Measurements from ENCODE around the gene SMIM32. TPM values are rescaled to one million over a fixed set of nuclear protein-coding genes. Genes with fewer than 3 reads are reported as not detected.

The SMIM32 gene
- total and polyA plus RNA-seq, 2 donors (not counting 3 experiments of a cell fraction or from before 2014, with no cell fraction given): not detected

GRCh38 chr5:136209346-136209910, 16.5 kb upstream of the SMIM32 start:
- intact Hi-C loops (cut with micrococcal nuclease) (no loop called here), dilution Hi-C loops (cut with MboI; ENCODE audit: extremely low pct_ligation_motif_present, low sequenced_read_pairs) (no loop called here)
- H3K9me3 ChIP-seq (replicated peaks; ENCODE audit: control insufficient read depth, insufficient read depth, low read length): no peaks in the 10 kb centered on the region
- no peak overlapping the region for H3K4me3 ChIP-seq (replicated peaks in 1 of 3; ENCODE audit: insufficient read depth in 1 of 3, low read depth in 1 of 3, low read length in 3 of 3)
- no peaks in the 10 kb centered on the region for H3K79me2 ChIP-seq (ENCODE audit: control insufficient read depth, insufficient read depth, low read length)
- H3K27ac ChIP-seq (ENCODE audit: insufficient read depth, low read depth, low read length): no peak overlapping the region
- DNase-seq (ENCODE audit: low read depth, low spot score): no peak
- no peaks in the 10 kb centered on the region for H4K20me1 ChIP-seq (replicated peaks; ENCODE audit: control insufficient read depth, extremely low read depth, insufficient read depth, low read length)
- ChIA-PET POLR2A (no interaction called here), CTCF (interaction anchor here (1.1 to 2.0 kb wide), 6 partner anchors 15 to 323 kb away, joined by 3 to 5 read pairs (median 4); no protein-coding TSS in a partner anchor)
- H3K4me1 ChIP-seq (ENCODE audit: control insufficient read depth, extremely low read depth, insufficient read depth, low read length): no peaks in the 10 kb centered on the region
- TF ChIP-seq POLR2AphosphoS5 (IDR thresholded peaks at IDR 0.05; ENCODE audit: insufficient read depth, low read depth, low read length) (no peak), GATA2 (IDR thresholded peaks at IDR 0.05; ENCODE audit: insufficient read depth, insufficient read length, low read depth, low read length) (no peak), POLR2A (IDR thresholded peaks at IDR 0.05; ENCODE audit: low read depth, low read length) (no peak), CTCF (IDR thresholded peaks at IDR 0.05; ENCODE audit: extremely low read depth in 1 of 2, insufficient read depth in 1 of 2, low read depth in 1 of 2, low read length in 2 of 2) (no peak), JUN (IDR thresholded peaks at IDR 0.05; ENCODE audit: borderline replicate concordance, insufficient read depth, insufficient read length, low read depth) (no peak)
- H3K36me3 ChIP-seq (ENCODE audit: control insufficient read depth in 2 of 2, extremely low read depth in 1 of 2, insufficient read depth in 2 of 2, low read length in 2 of 2): no peaks in the 10 kb centered on the region
- no peak overlapping the region for H2AFZ ChIP-seq (ENCODE audit: low read depth, low read length)
- FAIRE-seq: no peak
- peaks cover 3 to 5% of the 10 kb centered on the region in 2 experiments for H3K27me3 ChIP-seq (ENCODE audit: control insufficient read depth in 2 of 2, insufficient read depth in 2 of 2, low read length in 2 of 2)
- no TSS peak for BruUV-seq (replicated peaks)
- no peak overlapping the region for H3K4me2 ChIP-seq (ENCODE audit: insufficient read depth, low read length)
- no peaks in the 10 kb centered on the region for H3K9me1 ChIP-seq (replicated peaks; ENCODE audit: control insufficient read depth, extremely low read depth, insufficient read depth, low read length)
- H3K9ac ChIP-seq (replicated peaks; ENCODE audit: extremely low read depth, insufficient read depth, low read length): no peak overlapping the region

GRCh38 chr5:136208916-136209315, 16.0 kb upstream of the SMIM32 start:
- BruUV-seq (replicated peaks): no TSS peak
- POLR2A ChIA-PET: no interaction called here
- dilution Hi-C loops (cut with MboI; ENCODE audit: extremely low pct_ligation_motif_present, low sequenced_read_pairs) (no loop called here), intact Hi-C loops (cut with micrococcal nuclease) (no loop called here)
- Histone ChIP-seq H3K9me1 (replicated peaks; ENCODE audit: control insufficient read depth, extremely low read depth, insufficient read depth, low read length) (no peaks in the 10 kb centered on the region), H3K4me3 (replicated peaks in 1 of 3; ENCODE audit: insufficient read depth in 1 of 3, low read depth in 1 of 3, low read length in 3 of 3) (no peak overlapping the region), H3K9me3 (replicated peaks; ENCODE audit: control insufficient read depth, insufficient read depth, low read length) (no peaks in the 10 kb centered on the region), H3K4me2 (ENCODE audit: insufficient read depth, low read length) (no peak overlapping the region), H3K36me3 (ENCODE audit: control insufficient read depth in 2 of 2, extremely low read depth in 1 of 2, insufficient read depth in 2 of 2, low read length in 2 of 2) (no peaks in the 10 kb centered on the region), H2AFZ (ENCODE audit: low read depth, low read length) (no peak overlapping the region), H3K79me2 (ENCODE audit: control insufficient read depth, insufficient read depth, low read length) (no peaks in the 10 kb centered on the region), H4K20me1 (replicated peaks; ENCODE audit: control insufficient read depth, extremely low read depth, insufficient read depth, low read length) (no peaks in the 10 kb centered on the region), H3K9ac (replicated peaks; ENCODE audit: extremely low read depth, insufficient read depth, low read length) (no peak overlapping the region), H3K4me1 (ENCODE audit: control insufficient read depth, extremely low read depth, insufficient read depth, low read length) (no peaks in the 10 kb centered on the region), H3K27me3 (ENCODE audit: control insufficient read depth in 2 of 2, insufficient read depth in 2 of 2, low read length in 2 of 2) (peaks cover 3 to 5% of the 10 kb centered on the region in 2 experiments), H3K27ac (ENCODE audit: insufficient read depth, low read depth, low read length) (no peak overlapping the region)
- FAIRE-seq (no peak), DNase-seq (ENCODE audit: low read depth, low spot score) (no peak)
- CTCF ChIA-PET: interaction anchor here (1.1 to 2.0 kb wide), 6 partner anchors 15 to 322 kb away, joined by 3 to 5 read pairs (median 4); no protein-coding TSS in a partner anchor
- TF ChIP-seq MYC (IDR thresholded peaks at IDR 0.05; ENCODE audit: low read depth, low read length): no peak
- TF ChIP-seq MAX (IDR thresholded peaks at IDR 0.05; ENCODE audit: insufficient read depth, insufficient read length): no peak
- TF ChIP-seq EZH2 (IDR thresholded peaks at IDR 0.05; ENCODE audit: borderline replicate concordance, low read depth, low read length, severe bottlenecking): no peak

Measured in endothelial cell of umbilical vein (primary cell).